ENCODE results near the gene PPRC1. TPM values are rescaled to one million over a fixed set of nuclear protein-coding genes. Genes with fewer than 3 reads are reported as not detected.

The PPRC1 gene
- total and polyA plus RNA-seq, 2 experiments from 2014 or later: 43.2 to 67.5 TPM

DNA sequence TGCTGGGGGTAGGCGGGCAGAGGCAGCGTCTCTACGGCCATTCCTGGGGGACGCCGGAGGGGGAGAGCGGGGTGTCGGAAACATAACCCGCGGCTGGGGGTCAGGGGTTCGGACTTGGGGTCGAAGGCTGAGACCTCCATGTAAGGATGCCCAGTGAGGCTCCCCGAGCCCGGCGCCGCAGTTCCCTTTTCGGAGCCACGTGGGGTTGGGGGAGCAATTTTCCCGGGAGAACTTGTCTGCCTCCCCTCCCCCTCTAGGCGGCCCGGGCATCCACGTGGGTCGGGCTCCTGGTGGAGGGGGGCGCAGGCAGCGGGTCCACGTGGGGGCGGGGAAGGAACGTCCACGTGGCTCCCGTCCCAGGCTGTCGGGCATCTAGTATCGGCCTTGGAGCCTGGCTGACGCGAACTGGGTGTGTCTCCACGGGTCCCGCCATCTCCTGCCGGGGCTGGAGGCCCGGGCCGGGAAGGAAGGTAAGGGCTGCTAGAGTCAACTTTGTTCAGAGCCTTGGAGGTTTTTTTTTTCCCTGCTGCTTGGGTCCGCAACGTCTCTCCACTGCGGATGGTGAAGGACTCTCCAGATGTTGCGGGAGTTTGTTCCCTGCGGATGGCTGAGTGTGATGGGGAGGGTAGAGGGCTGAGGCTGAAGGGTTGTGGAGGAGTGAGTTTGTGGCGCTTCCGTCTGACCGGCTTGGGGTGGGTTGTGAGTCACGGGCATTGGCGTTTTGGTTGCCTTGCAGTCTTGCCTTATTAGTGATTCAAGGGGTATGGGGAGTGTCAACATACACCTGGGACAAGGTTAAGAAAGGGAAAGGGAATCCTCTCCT lies 744 bp downstream of the PPRC1 start:
- Mint-ChIP-seq H3K36me3 (ENCODE audit: low read depth) (peaks cover 32% of the 10 kb centered on the region), H3K4me1 (peaks cover 23% of the 10 kb centered on the region), H3K9me3 (no peaks in the 10 kb centered on the region), H3K4me3 (peak overlapping the region; percentile 94), H3K27me3 (ENCODE audit: insufficient read depth, low read depth, poor library complexity) (peaks cover 15% of the 10 kb centered on the region), H3K27ac (peak overlapping the region; percentile 99)
- H3K79me2 ChIP-seq (replicated peaks; ENCODE audit: insufficient read depth): peaks cover 57% of the 10 kb centered on the region
- 0 out of 2 replicates have a peak, but pooled peaks have one; percentile 51 for TF ChIP-seq CREB1 (CRISPR knock-in tag; IDR thresholded peaks at IDR 0.05; ENCODE audit: low read depth)
- no peak for TF ChIP-seq STAT1 (IDR thresholded peaks at IDR 0.05; ENCODE audit: unreplicated experiment)
- TF ChIP-seq ETS1 (IDR thresholded peaks at IDR 0.05): no peak
- no peak for TF ChIP-seq EZH2phosphoT487 (IDR thresholded peaks at IDR 0.05; ENCODE audit: unreplicated experiment)
- TF ChIP-seq POLR2AphosphoS5 (IDR thresholded peaks at IDR 0.05; ENCODE audit: low read depth): no peak; the same call in 1 of the 2 replicates
- ATAC-seq (peak; percentile 39), DNase-seq (ENCODE audit: low spot score) (peak; percentile 69)
- no peak overlapping the region for H2AFZ ChIP-seq
- 0 out of 2 replicates have a peak, but pooled peaks cover 7% of the 10 kb centered on the region for H3F3A ChIP-seq (replicated peaks; ENCODE audit: low read depth)
- H3K4me1 ChIP-seq (ENCODE audit: insufficient read depth): peaks cover 24% of the 10 kb centered on the region
- H4K20me1 ChIP-seq (replicated peaks; ENCODE audit: insufficient read depth): peaks cover 45% of the 10 kb centered on the region
- no peaks in the 10 kb centered on the region for H3K27me3 ChIP-seq (ENCODE audit: insufficient read depth)
- H3K36me3 ChIP-seq (ENCODE audit: insufficient read depth): peaks cover 11% of the 10 kb centered on the region
- peak overlapping the region; percentile 99 for H3K4me3 ChIP-seq
- no peaks in the 10 kb centered on the region for H3K9me2 ChIP-seq (ENCODE audit: insufficient read depth)
- peak overlapping the region; percentile 85 for H3K27ac ChIP-seq (ENCODE audit: low read depth)
- H3K4me2 ChIP-seq: peak overlapping the region; percentile 99

GRCh38 chr10:102134416-102134815 lies 1.6 kb downstream of the PPRC1 start:
- H4K20me1 ChIP-seq (replicated peaks; ENCODE audit: insufficient read depth): peaks cover 53% of the 10 kb centered on the region
- H3K79me2 ChIP-seq (replicated peaks; ENCODE audit: insufficient read depth): peaks cover 66% of the 10 kb centered on the region
- H3K4me3 Mint-ChIP-seq: peak overlapping the region; percentile 94
- no peak for TF ChIP-seq ZNF331 (CRISPR knock-in tag; IDR thresholded peaks at IDR 0.05; ENCODE audit: low read depth)
- TF ChIP-seq ETS1 (IDR thresholded peaks at IDR 0.05): no peak
- TF ChIP-seq CREB1 (CRISPR knock-in tag; IDR thresholded peaks at IDR 0.05; ENCODE audit: low read depth): no peak
- no peak for TF ChIP-seq JUNB (IDR thresholded peaks at IDR 0.05; ENCODE audit: unreplicated experiment)
- no peak for TF ChIP-seq EZH2 (IDR thresholded peaks at IDR 0.05; ENCODE audit: low read depth, unreplicated experiment)
- no peak for TF ChIP-seq ZNF114 (CRISPR knock-in tag; IDR thresholded peaks at IDR 0.05)
- TF ChIP-seq STAT1 (IDR thresholded peaks at IDR 0.05; ENCODE audit: unreplicated experiment): no peak
- TF ChIP-seq, protein P1, sequence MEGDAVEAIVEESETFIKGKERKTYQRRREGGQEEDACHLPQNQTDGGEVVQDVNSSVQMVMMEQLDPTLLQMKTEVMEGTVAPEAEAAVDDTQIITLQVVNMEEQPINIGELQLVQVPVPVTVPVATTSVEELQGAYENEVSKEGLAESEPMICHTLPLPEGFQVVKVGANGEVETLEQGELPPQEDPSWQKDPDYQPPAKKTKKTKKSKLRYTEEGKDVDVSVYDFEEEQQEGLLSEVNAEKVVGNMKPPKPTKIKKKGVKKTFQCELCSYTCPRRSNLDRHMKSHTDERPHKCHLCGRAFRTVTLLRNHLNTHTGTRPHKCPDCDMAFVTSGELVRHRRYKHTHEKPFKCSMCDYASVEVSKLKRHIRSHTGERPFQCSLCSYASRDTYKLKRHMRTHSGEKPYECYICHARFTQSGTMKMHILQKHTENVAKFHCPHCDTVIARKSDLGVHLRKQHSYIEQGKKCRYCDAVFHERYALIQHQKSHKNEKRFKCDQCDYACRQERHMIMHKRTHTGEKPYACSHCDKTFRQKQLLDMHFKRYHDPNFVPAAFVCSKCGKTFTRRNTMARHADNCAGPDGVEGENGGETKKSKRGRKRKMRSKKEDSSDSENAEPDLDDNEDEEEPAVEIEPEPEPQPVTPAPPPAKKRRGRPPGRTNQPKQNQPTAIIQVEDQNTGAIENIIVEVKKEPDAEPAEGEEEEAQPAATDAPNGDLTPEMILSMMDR (conservative IDR thresholded peaks at IDR 0.05; ENCODE audit: low read depth in 2 of 2): no peak

More at GRCh38 chr10:102134416-102134815, 1.6 kb downstream of the PPRC1 start:
- Histone ChIP-seq H3K36me3 (ENCODE audit: insufficient read depth) (peaks cover 20% of the 10 kb centered on the region), H3K4me3 (peak overlapping the region; percentile 99), H3K4me1 (ENCODE audit: insufficient read depth) (peaks cover 24% of the 10 kb centered on the region), H3F3A (replicated peaks; ENCODE audit: low read depth) (0 out of 2 replicates have a peak, but pooled peaks cover 7% of the 10 kb centered on the region), H3K4me2 (peak overlapping the region; percentile 99), H3K27me3 (ENCODE audit: insufficient read depth) (no peaks in the 10 kb centered on the region), H2AFZ (no peak overlapping the region), H3K27ac (ENCODE audit: low read depth) (peak overlapping the region; percentile 39; the same call in 1 of the 2 replicates), H3K9me2 (ENCODE audit: insufficient read depth) (no peaks in the 10 kb centered on the region)
- Mint-ChIP-seq H3K27ac (peak overlapping the region; percentile 90), H3K36me3 (ENCODE audit: low read depth) (peaks cover 40% of the 10 kb centered on the region), H3K27me3 (ENCODE audit: insufficient read depth, low read depth, poor library complexity) (peaks cover 16% of the 10 kb centered on the region), H3K4me1 (peaks cover 23% of the 10 kb centered on the region), H3K9me3 (no peaks in the 10 kb centered on the region)
- ATAC-seq: no peak
- DNase-seq (ENCODE audit: low spot score): no peak
